WI38 (cell line): Measurements from ENCODE around the gene PIWIL4.

Experiments
- H3K4me3 ChIP-seq: 2 replicates; pipeline ENCODE4 v1.5.1; 2011; ENCODE audit warnings: low read depth, mild to moderate bottlenecking, control low read depth, low read length
- TF ChIP-seq, protein P1 (sequence below): IDR thresholded peaks from 2 replicates; pipeline ENCODE4 v1.5.1; 2012; ENCODE audit warnings: low read depth, mild to moderate bottlenecking, control low read depth, low read length

The PIWIL4 gene

DNA sequence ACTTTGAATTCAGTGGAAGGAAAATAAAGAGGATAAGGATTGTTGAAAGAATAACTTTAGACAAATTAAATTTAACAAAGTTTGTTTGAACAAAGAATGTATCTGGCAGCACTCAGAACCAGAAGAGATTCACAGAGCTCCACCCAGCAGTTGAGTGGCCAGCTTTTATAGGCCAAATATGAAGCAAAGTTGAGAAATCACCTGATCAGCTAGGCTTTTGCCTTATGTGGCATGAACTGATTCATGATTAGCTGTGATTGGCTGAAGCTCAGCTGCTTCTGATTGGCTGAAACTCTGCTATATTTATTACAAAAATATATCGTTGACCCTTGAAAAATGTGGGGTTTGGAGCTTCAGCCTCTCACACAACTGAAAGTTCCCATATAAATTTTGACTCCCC is 62.6 kb downstream of the PIWIL4 start:
- TF ChIP-seq, protein P1, sequence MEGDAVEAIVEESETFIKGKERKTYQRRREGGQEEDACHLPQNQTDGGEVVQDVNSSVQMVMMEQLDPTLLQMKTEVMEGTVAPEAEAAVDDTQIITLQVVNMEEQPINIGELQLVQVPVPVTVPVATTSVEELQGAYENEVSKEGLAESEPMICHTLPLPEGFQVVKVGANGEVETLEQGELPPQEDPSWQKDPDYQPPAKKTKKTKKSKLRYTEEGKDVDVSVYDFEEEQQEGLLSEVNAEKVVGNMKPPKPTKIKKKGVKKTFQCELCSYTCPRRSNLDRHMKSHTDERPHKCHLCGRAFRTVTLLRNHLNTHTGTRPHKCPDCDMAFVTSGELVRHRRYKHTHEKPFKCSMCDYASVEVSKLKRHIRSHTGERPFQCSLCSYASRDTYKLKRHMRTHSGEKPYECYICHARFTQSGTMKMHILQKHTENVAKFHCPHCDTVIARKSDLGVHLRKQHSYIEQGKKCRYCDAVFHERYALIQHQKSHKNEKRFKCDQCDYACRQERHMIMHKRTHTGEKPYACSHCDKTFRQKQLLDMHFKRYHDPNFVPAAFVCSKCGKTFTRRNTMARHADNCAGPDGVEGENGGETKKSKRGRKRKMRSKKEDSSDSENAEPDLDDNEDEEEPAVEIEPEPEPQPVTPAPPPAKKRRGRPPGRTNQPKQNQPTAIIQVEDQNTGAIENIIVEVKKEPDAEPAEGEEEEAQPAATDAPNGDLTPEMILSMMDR = no peak
- no peak overlapping the region for H3K4me3 ChIP-seq

DNA sequence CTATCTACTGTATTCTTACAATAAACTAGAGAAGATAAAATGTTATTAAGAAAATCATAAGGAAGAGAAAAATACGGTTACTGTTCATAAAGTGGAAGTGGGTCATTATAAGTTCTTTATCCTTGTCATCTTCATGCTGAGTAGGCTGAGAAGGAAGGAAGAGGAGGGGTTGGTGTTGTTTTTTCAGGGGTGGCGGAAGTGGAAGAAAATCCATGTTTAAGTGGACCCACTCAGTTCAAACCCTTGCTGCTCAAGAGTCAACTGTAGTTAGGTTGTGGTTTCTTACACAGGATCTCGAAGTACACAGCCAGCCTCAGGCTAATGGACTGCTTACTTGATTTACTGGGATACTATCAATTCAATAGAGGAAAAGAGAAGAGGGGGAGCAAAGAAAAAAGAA is 63.1 kb downstream of the PIWIL4 start:
- TF ChIP-seq, protein P1 = no peak

DNA sequence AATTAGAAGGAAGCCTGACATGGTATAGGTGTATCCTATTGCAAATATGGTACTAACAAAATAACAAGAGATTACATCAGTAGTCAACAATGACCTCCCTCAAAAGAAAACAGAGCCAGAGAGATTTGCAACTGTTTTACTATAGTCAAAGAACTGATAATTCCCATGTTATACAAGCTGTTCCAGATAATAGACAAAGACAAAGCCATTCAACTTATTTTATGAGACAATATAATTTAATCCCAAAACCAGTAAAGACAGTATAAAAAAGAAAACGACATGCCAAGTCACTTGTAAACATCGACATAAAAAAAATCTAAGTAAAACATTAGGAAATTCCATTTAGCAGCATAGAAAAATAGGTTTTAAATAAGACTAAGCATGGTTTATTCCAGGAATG is 65.2 kb downstream of the PIWIL4 start:
- H3K4me3 ChIP-seq = no peak overlapping the region
- TF ChIP-seq, protein P1 = no peak

More for the DNA sequence above, 63.1 kb downstream of the PIWIL4 start:
- no peak overlapping the region for H3K4me3 ChIP-seq

DNA sequence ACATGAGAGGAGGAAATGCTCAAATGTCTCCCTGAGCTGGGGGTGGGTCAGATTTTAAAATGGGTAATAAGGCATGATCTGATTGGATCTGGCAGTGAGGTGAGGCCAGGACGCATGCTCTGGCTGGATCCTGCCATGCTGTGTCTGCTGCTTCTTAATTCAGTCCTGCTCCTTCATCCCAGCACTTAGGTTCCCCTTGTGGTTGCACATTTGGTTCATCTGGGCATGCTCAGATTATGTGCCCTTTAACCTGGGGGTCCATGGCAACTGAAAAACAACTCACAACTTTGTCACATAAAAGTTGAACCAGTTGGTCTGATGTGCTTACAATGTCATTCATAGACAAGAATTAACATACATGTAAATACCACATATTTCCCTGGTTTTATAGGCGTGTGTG is 67.9 kb downstream of the PIWIL4 start:
- TF ChIP-seq, protein P1 = no peak
- H3K4me3 ChIP-seq = no peak overlapping the region

DNA sequence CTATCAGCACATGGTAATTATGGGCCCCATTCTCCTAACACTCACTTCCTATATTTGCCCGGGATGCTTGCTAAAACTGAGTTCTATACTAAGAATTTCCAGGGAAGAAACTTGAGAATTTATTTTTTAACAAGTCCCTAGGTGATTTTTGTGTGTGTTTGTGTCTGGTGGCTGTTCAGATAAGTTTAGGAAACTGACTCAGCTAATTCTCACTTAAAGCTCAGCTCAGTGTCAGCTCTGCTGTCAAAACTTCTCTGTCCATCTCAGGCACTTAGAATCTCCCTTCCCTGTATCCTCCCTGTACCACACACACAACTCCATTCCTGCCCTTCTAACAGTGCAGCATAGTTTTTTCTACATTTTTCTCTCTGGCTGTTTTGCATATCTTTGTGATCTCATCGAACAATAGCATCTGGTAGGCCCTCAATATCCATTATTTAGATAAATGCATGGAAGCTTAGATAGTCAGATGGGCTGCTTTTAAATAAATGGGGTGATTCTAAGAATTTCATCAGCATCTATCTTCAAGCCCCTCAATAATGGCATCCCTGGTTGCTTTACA is 69.3 kb downstream of the PIWIL4 start:
- TF ChIP-seq, protein P1 = no peak
- H3K4me3 ChIP-seq = no peak overlapping the region

DNA sequence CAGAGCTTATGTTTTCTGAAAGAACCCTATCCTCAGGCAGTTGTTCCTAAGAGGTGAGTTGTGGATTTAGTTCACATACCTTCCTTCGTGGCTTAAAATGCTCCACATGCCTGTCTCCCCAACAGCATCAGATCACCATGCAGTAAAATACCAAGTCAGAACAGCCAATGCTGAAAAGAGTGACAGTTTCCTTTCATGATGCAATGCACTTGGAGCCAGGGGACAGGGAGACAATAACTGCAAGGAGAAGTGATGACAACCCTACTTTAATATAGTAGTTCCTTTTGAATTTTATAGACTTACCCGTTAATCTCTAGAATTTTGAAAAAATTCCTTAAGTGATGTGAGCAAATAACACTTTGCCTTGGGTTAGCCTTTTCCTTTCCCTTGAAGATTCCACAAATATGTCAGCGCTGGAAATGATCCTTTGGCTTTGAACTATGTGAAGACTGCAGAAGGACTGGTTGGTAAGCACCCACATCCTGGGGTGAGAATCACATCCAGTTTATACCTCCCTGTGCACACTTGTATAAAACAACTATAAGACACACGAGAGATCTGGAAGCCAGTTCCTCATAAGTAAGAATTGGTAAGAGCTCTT is 71.2 kb downstream of the PIWIL4 start:
- H3K4me3 ChIP-seq = no peak overlapping the region; the same call in 1 of the 2 replicates

DNA sequence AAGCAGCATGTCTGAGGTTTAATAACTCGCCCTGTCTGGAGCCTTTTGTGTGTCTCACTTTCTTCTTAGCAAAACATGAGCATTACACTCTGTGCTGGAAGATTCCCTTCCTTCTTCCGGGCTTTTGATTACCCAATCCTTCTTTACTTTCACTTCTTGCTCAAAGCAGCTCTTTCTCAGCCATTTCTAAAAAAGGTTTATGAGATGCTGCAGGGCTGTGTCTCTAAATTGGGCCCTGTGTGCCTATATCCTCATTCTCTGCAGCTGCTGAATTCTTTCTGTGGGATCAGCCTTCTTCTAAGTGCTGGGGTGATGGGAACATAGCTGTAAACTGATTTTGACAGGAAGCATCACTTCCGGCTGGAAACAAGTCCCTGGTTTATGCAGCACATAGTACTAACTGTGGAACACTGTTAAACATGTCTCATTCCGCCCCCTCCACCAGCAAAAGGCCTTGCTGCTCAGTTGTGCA is 71.8 kb downstream of the PIWIL4 start:
- TF ChIP-seq, protein P1 = no peak
- peak overlapping the region; percentile 28 for H3K4me3 ChIP-seq

More for the DNA sequence above, 71.2 kb downstream of the PIWIL4 start:
- TF ChIP-seq, protein P1 = no peak
